NT2/D1 (cell line): ENCODE measurements around the gene ATF3.

Experiments used
- DNase-seq: peaks from one replicate; pipeline ENCODE4 v3.0.0-alpha.2; 2011; ENCODE audit warnings: low read depth, low spot score
- H3K27me3 ChIP-seq: 2 replicates; pipeline ENCODE4 v1.6.0; 2011; ENCODE audit warnings: mild to moderate bottlenecking; ENCODE audit not compliant: insufficient read length, insufficient read depth
- H3K36me3 ChIP-seq: 2 replicates; pipeline ENCODE4 v1.6.1; 2011; ENCODE audit warnings: mild to moderate bottlenecking, low read length, mixed read lengths; ENCODE audit not compliant: insufficient read depth, insufficient read length
- H3K4me1 ChIP-seq: 2 replicates; pipeline ENCODE4 v1.5.1; 2011; ENCODE audit not compliant: insufficient read depth, insufficient read length
- H3K4me3 ChIP-seq: 2 replicates; pipeline ENCODE4 v1.5.1; 2011; ENCODE audit warnings: low read depth; ENCODE audit not compliant: insufficient read length
- H3K9ac ChIP-seq: 2 replicates; pipeline ENCODE4 v1.6.0; 2011; ENCODE audit warnings: low read depth; ENCODE audit not compliant: insufficient read length
- H3K9me3 ChIP-seq: 2 replicates; pipeline ENCODE4 v1.5.1; 2011; ENCODE audit warnings: mild to moderate bottlenecking, low read length; ENCODE audit not compliant: insufficient read depth
- SUZ12 ChIP-seq: IDR thresholded peaks from 2 replicates; pipeline ENCODE4 v1.6.1; 2011; ENCODE audit not compliant: insufficient read length, insufficient read depth; ENCODE audit errors: extremely low read depth
- YY1 ChIP-seq: IDR thresholded peaks from 2 replicates; pipeline ENCODE4 v1.6.1; 2011; ENCODE audit not compliant: insufficient read length, insufficient read depth
- ZNF274 ChIP-seq: IDR thresholded peaks from 2 replicates; pipeline ENCODE4 v1.6.1; 2011; ENCODE audit warnings: mild to moderate bottlenecking, low read depth, low read length

ATF3 gene

GRCh38 chr1:212664409-212665199 is 56.0 kb downstream of the ATF3 start:
- Histone ChIP-seq H3K9ac (no peak overlapping the region), H3K36me3 (no peaks in the 10 kb centered on the region), H3K27me3 (peaks cover 18% of the 10 kb centered on the region), H3K4me3 (no peak overlapping the region), H3K9me3 (no peaks in the 10 kb centered on the region), H3K4me1 (peaks cover 5% of the 10 kb centered on the region)
- no peak for DNase-seq
- TF ChIP-seq SUZ12 (no peak), ZNF274 (no peak), YY1 (no peak)

GRCh38 chr1:212665241-212666115 is 56.9 kb downstream of the ATF3 start:
- Histone ChIP-seq H3K4me1 (peaks cover 5% of the 10 kb centered on the region), H3K36me3 (no peaks in the 10 kb centered on the region), H3K4me3 (peak overlapping the region; percentile 74), H3K27me3 (peaks cover 18% of the 10 kb centered on the region), H3K9ac (peak overlapping the region; percentile 85), H3K9me3 (no peaks in the 10 kb centered on the region)
- no peak for TF ChIP-seq ZNF274
- TF ChIP-seq SUZ12: no peak
- no peak for TF ChIP-seq YY1
- peak; percentile 85 for DNase-seq

- no peak overlapping the region for H3K9ac ChIP-seq
- no peak overlapping the region for H3K4me3 ChIP-seq
Observed at GRCh38 chr1:212666116-212666775, 57.7 kb downstream of the ATF3 start.

GRCh38 chr1:212667223-212668139 is 58.9 kb downstream of the ATF3 start:
- no peaks in the 10 kb centered on the region for H3K36me3 ChIP-seq
- H3K27me3 ChIP-seq: peaks cover 18% of the 10 kb centered on the region
- no peak overlapping the region for H3K4me3 ChIP-seq
- H3K9me3 ChIP-seq: no peaks in the 10 kb centered on the region
- H3K4me1 ChIP-seq: peaks cover 5% of the 10 kb centered on the region
- H3K9ac ChIP-seq: no peak overlapping the region
- DNase-seq: peak; percentile 71
- no peak for TF ChIP-seq ZNF274

More at GRCh38 chr1:212666116-212666775, 57.7 kb downstream of the ATF3 start:
- Histone ChIP-seq H3K27me3 (peaks cover 18% of the 10 kb centered on the region), H3K9me3 (no peaks in the 10 kb centered on the region), H3K4me1 (peaks cover 5% of the 10 kb centered on the region), H3K36me3 (no peaks in the 10 kb centered on the region)
- TF ChIP-seq SUZ12 (no peak), YY1 (no peak), ZNF274 (no peak)
- no peak for DNase-seq

GRCh38 chr1:212668477-212668876 is 59.9 kb downstream of the ATF3 start:
- Histone ChIP-seq H3K4me3 (no peak overlapping the region), H3K4me1 (peaks cover 5% of the 10 kb centered on the region), H3K9ac (no peak overlapping the region), H3K36me3 (no peaks in the 10 kb centered on the region), H3K27me3 (peaks cover 18% of the 10 kb centered on the region), H3K9me3 (no peaks in the 10 kb centered on the region)
- no peak for TF ChIP-seq ZNF274
- no peak for TF ChIP-seq SUZ12
- no peak for DNase-seq

- Histone ChIP-seq H3K4me3 (no peak overlapping the region), H3K9me3 (no peaks in the 10 kb centered on the region), H3K36me3 (no peaks in the 10 kb centered on the region), H3K4me1 (peaks cover 5% of the 10 kb centered on the region), H3K9ac (no peak overlapping the region), H3K27me3 (peaks cover 18% of the 10 kb centered on the region)
- DNase-seq: no peak
- TF ChIP-seq ZNF274 (no peak), SUZ12 (no peak), YY1 (no peak)
Observed at GRCh38 chr1:212669102-212669501, 60.5 kb downstream of the ATF3 start.
